HEK293 (cell line): ENCODE measurements around the gene COTL1.
"Not testable (repeated sequence)": the region's sequence is repeated elsewhere in the genome, so short reads cannot be mapped to it uniquely, and the experiment has no call there.

Source experiments
- EGR2 ChIP-seq: fragments of 450-650 bp; formaldehyde crosslinking; IDR thresholded peaks from 2 replicates; pipeline ENCODE4 v1.5.1; 2016; ENCODE audit warnings: low read depth, missing biosample characterization, missing genetic modification characterization
- GLIS1 ChIP-seq: fragments of 450-650 bp; formaldehyde crosslinking; IDR thresholded peaks from 2 replicates; pipeline ENCODE4 v1.5.1; 2016; ENCODE audit warnings: missing biosample characterization, missing genetic modification characterization
- KLF9 ChIP-seq: fragments of 450-650 bp; formaldehyde crosslinking; IDR thresholded peaks from 2 replicates; pipeline ENCODE4 v1.5.1; 2016; ENCODE audit warnings: missing biosample characterization, missing genetic modification characterization, low read depth
- YY2 ChIP-seq: fragments of 450-650 bp; formaldehyde crosslinking; IDR thresholded peaks from 2 replicates; pipeline ENCODE4 v1.5.1; 2016; ENCODE audit warnings: missing biosample characterization, missing genetic modification characterization
- ZFHX2 ChIP-seq: fragments of 450-650 bp; formaldehyde crosslinking; conservative IDR thresholded peaks from 2 replicates; pipeline ENCODE4 v1.5.1; 2016; ENCODE audit warnings: missing biosample characterization, missing genetic modification characterization
- ZFP3 ChIP-seq: fragments of 450-650 bp; formaldehyde crosslinking; IDR thresholded peaks from 2 replicates; pipeline ENCODE4 v1.5.1; 2016; ENCODE audit warnings: low read depth, missing biosample characterization, missing genetic modification characterization
- ZNF132 ChIP-seq: fragments of 450-650 bp; formaldehyde crosslinking; IDR thresholded peaks from 2 replicates; pipeline ENCODE4 v1.5.1; 2017; ENCODE audit warnings: missing biosample characterization, missing genetic modification characterization, borderline replicate concordance
- ZNF174 ChIP-seq: fragments of 450-650 bp; formaldehyde crosslinking; IDR thresholded peaks from 2 replicates; pipeline ENCODE4 v1.5.0; 2017; ENCODE audit warnings: missing biosample characterization, mild to moderate bottlenecking, missing genetic modification characterization
- ZNF350 ChIP-seq: fragments of 450-650 bp; formaldehyde crosslinking; IDR thresholded peaks from 2 replicates; pipeline ENCODE4 v1.5.0; 2017; ENCODE audit warnings: missing biosample characterization, mild to moderate bottlenecking, missing genetic modification characterization
- ZNF629 ChIP-seq: fragments of 450-650 bp; formaldehyde crosslinking; IDR thresholded peaks from 2 replicates; pipeline ENCODE4 v1.5.1; 2017; ENCODE audit warnings: missing biosample characterization, missing genetic modification characterization
- TF ChIP-seq, protein P1 (sequence below): fragments of 450-650 bp; formaldehyde crosslinking; IDR thresholded peaks from 2 replicates; pipeline ENCODE4 v1.5.1; 2016; ENCODE audit warnings: missing biosample characterization, missing genetic modification characterization
- TF ChIP-seq, protein P2 (sequence below): fragments of 450-650 bp; formaldehyde crosslinking; IDR thresholded peaks from 2 replicates; pipeline ENCODE4 v1.5.1; 2016; ENCODE audit warnings: missing biosample characterization, missing genetic modification characterization
- TF ChIP-seq, protein P3 (sequence below): fragments of 450-650 bp; formaldehyde crosslinking; optimal IDR thresholded peaks from 2 replicates; pipeline ENCODE3; 2016; ENCODE audit warnings: missing biosample characterization, mild to moderate bottlenecking, missing genetic modification characterization
- TF ChIP-seq, protein P4 (sequence below): fragments of 450-650 bp; formaldehyde crosslinking; IDR thresholded peaks from 2 replicates; pipeline ENCODE4 v1.5.1; 2016; ENCODE audit warnings: missing biosample characterization, missing genetic modification characterization

DNA sequence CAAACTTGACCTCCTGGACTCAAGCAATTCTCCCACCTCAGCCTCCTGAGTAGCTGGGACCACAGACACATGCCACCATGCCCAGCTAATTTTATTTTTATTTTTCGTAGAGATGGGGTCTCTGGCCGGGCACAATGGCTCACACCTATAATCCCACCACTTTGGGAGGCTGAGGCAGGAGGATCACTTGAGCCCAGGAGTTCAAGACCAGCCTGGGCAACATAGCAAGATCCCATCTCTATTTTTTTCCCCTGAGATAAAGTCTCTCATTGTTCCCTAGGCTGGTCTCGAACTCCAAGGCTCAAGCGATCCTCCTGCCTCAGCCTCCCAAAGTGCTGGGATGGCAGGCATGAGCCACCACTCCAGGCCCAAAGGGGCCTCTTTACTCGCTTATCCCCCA is 59.0 kb downstream of the COTL1 start:
- not testable (repeated sequence) for TF ChIP-seq GLIS1 (tag by site-specific recombination); EGR2 (tag by site-specific recombination); ZNF629 (tag by site-specific recombination); ZNF174; ZNF350 (tag by site-specific recombination); ZFP3; ZNF132 (tag by site-specific recombination); ZFHX2; KLF9; YY2 (tag by site-specific recombination)
- TF ChIP-seq, protein P1, sequence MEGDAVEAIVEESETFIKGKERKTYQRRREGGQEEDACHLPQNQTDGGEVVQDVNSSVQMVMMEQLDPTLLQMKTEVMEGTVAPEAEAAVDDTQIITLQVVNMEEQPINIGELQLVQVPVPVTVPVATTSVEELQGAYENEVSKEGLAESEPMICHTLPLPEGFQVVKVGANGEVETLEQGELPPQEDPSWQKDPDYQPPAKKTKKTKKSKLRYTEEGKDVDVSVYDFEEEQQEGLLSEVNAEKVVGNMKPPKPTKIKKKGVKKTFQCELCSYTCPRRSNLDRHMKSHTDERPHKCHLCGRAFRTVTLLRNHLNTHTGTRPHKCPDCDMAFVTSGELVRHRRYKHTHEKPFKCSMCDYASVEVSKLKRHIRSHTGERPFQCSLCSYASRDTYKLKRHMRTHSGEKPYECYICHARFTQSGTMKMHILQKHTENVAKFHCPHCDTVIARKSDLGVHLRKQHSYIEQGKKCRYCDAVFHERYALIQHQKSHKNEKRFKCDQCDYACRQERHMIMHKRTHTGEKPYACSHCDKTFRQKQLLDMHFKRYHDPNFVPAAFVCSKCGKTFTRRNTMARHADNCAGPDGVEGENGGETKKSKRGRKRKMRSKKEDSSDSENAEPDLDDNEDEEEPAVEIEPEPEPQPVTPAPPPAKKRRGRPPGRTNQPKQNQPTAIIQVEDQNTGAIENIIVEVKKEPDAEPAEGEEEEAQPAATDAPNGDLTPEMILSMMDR (tag by site-specific recombination), result not testable (repeated sequence)
- TF ChIP-seq, protein P2, sequence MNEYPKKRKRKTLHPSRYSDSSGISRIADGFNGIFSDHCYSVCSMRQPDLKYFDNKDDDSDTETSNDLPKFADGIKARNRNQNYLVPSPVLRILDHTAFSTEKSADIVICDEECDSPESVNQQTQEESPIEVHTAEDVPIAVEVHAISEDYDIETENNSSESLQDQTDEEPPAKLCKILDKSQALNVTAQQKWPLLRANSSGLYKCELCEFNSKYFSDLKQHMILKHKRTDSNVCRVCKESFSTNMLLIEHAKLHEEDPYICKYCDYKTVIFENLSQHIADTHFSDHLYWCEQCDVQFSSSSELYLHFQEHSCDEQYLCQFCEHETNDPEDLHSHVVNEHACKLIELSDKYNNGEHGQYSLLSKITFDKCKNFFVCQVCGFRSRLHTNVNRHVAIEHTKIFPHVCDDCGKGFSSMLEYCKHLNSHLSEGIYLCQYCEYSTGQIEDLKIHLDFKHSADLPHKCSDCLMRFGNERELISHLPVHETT (tag by site-specific recombination), result not testable (repeated sequence)
- TF ChIP-seq, protein P3, sequence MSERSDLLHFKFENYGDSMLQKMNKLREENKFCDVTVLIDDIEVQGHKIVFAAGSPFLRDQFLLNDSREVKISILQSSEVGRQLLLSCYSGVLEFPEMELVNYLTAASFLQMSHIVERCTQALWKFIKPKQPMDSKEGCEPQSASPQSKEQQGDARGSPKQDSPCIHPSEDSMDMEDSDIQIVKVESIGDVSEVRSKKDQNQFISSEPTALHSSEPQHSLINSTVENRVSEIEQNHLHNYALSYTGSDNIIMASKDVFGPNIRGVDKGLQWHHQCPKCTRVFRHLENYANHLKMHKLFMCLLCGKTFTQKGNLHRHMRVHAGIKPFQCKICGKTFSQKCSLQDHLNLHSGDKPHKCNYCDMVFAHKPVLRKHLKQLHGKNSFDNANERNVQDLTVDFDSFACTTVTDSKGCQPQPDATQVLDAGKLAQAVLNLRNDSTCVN (tag by site-specific recombination), result not testable (repeated sequence)
- TF ChIP-seq, protein P4, sequence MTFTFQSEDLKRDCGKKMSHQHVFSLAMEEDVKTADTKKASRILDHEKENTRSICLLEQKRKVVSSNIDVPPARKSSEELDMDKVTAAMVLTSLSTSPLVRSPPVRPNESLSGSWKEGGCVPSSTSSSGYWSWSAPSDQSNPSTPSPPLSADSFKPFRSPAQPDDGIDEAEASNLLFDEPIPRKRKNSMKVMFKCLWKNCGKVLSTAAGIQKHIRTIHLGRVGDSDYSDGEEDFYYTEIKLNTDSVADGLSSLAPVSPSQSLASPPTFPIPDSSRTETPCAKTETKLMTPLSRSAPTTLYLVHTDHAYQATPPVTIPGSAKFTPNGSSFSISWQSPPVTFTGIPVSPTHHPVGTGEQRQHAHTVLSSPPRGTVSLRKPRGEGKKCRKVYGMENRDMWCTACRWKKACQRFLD, result not testable (repeated sequence)
